Activated CD4-positive, alpha-beta T cell treated with anti-CD3 and anti-CD28 coated beads for 36 hours (primary cell): ENCODE data around the gene ADAMTS18. TPM values are rescaled to one million over a fixed set of nuclear protein-coding genes. Genes with fewer than 3 reads are reported as not detected.
A peak's percentile ranks its signal among the peaks of the same experiment; 100 is the strongest.

Experiments
- ATAC-seq: fragments of 200-7000 bp; cut with Tn5 transposase; one replicate; pipeline ENCODE4 v1.10.0; 2021; ENCODE audit warnings: mild to moderate bottlenecking, moderate library complexity
- CTCF ChIA-PET: fragments of 350-600 bp; sonication (Branson Sonifier 250); formaldehyde crosslinking; loops from one replicate; lab custom pipeline; 2021; ENCODE audit warnings: antibody characterized with exemption; lab: Charles Lee
- POLR2A ChIA-PET: fragments of 350-600 bp; sonication (Branson Sonifier 250); formaldehyde crosslinking; loops from one replicate; lab custom pipeline; 2021; ENCODE audit warnings: antibody characterized with exemption, inconsistent platforms; lab: Charles Lee
- DNase-seq: peaks from one replicate; pipeline ENCODE4 v3.0.0-alpha.2; 2020
- H3K27ac Mint-ChIP-seq: one replicate; pipeline ENCODE4 v1.8.0; 2021; ENCODE audit warnings: mixed read lengths
- H3K27me3 Mint-ChIP-seq: one replicate; pipeline ENCODE4 v1.8.0; 2021; ENCODE audit warnings: mixed read lengths
- H3K36me3 Mint-ChIP-seq: one replicate; pipeline ENCODE4 v1.8.0; 2021; ENCODE audit warnings: low read depth, mixed read lengths
- H3K4me1 Mint-ChIP-seq: one replicate; pipeline ENCODE4 v1.8.0; 2021; ENCODE audit warnings: mixed read lengths
- H3K4me3 Mint-ChIP-seq: one replicate; pipeline ENCODE4 v1.8.0; 2021; ENCODE audit warnings: mild to moderate bottlenecking, moderate library complexity, mixed read lengths
- H3K9me3 Mint-ChIP-seq: one replicate; pipeline ENCODE4 v1.8.0; 2021; ENCODE audit warnings: low read depth, mixed read lengths
- intact Hi-C, 2 experiments: fragments of 100-400 bp; cut with DNase I in 1 of 2; cut with micrococcal nuclease in 1 of 2; formaldehyde crosslinking; loops; one replicate each; pipeline versions ENCODE4 v1.14.2 to v1.15.1; 2022 to 2024; cut with DNase I, micrococcal nuclease
- total RNA-seq, 2 experiments: library from RNA; stranded (reverse); gene quantifications; one replicate each; pipeline ENCODE4 v1.2.3, GENCODE V29; 2021

Gene ADAMTS18
- total RNA-seq, 2 experiments from 2014 or later: not detected

- intact Hi-C loops: no loop called here
- Mint-ChIP-seq H3K36me3 (no peaks in the 10 kb centered on the region), H3K27ac (no peak overlapping the region), H3K4me1 (no peaks in the 10 kb centered on the region), H3K4me3 (no peak overlapping the region), H3K27me3 (peaks cover 12% of the 10 kb centered on the region), H3K9me3 (no peaks in the 10 kb centered on the region)
- ChIA-PET POLR2A (no interaction called here), CTCF (interaction anchor here (0.9 to 1.2 kb wide), 2 partner anchors 10 to 15 kb away, joined by 3 read pairs; no protein-coding TSS in a partner anchor)
- ATAC-seq: no peak
- no peak for DNase-seq
Measured at GRCh38 chr16:77386831-77387814, 47.7 kb downstream of the ADAMTS18 start.

GRCh38 chr16:77385481-77385880, 49.4 kb downstream of the ADAMTS18 start:
- no peaks in the 10 kb centered on the region for H3K9me3 Mint-ChIP-seq
- intact Hi-C loops: no loop called here
- ChIA-PET POLR2A (interaction anchor here (0.6 kb wide), 1 partner anchor 93 kb away, joined by 3 read pairs; no protein-coding TSS in a partner anchor), CTCF (interaction anchor here (0.6 kb wide), 1 partner anchor 136 kb away, joined by 3 read pairs; no protein-coding TSS in a partner anchor)
- no peak overlapping the region for H3K4me3 Mint-ChIP-seq
- ATAC-seq (no peak), DNase-seq (no peak)
- H3K4me1 Mint-ChIP-seq: no peaks in the 10 kb centered on the region
- no peaks in the 10 kb centered on the region for H3K36me3 Mint-ChIP-seq
- H3K27ac Mint-ChIP-seq: no peak overlapping the region
- peaks cover 12% of the 10 kb centered on the region for H3K27me3 Mint-ChIP-seq

- intact Hi-C loops: no loop called here
- H3K4me1 Mint-ChIP-seq: no peaks in the 10 kb centered on the region
- DNase-seq (no peak), ATAC-seq (no peak)
- ChIA-PET POLR2A (no interaction called here), CTCF (interaction anchor here (1.3 kb wide), 1 partner anchor 201 kb away, joined by 3 read pairs; no protein-coding TSS in a partner anchor)
- H3K27me3 Mint-ChIP-seq: peaks cover 11% of the 10 kb centered on the region
- no peaks in the 10 kb centered on the region for H3K36me3 Mint-ChIP-seq
- no peaks in the 10 kb centered on the region for H3K9me3 Mint-ChIP-seq
- H3K4me3 Mint-ChIP-seq: no peak overlapping the region
- H3K27ac Mint-ChIP-seq: no peak overlapping the region
Measured at GRCh38 chr16:77383606-77384187, 51.1 kb downstream of the ADAMTS18 start.

GRCh38 chr16:77376358-77376757, 58.5 kb downstream of the ADAMTS18 start:
- no peaks in the 10 kb centered on the region for H3K36me3 Mint-ChIP-seq
- no peaks in the 10 kb centered on the region for H3K9me3 Mint-ChIP-seq
- no peak overlapping the region for H3K27ac Mint-ChIP-seq
- ATAC-seq (no peak), DNase-seq (peak; percentile 15)
- peaks cover 9% of the 10 kb centered on the region for H3K27me3 Mint-ChIP-seq
- H3K4me1 Mint-ChIP-seq: no peaks in the 10 kb centered on the region
- CTCF ChIA-PET: interaction anchor here (0.7 to 1.1 kb wide), 3 partner anchors 10 to 762 kb away, joined by 3 to 4 read pairs (median 3); no protein-coding TSS in a partner anchor
- H3K4me3 Mint-ChIP-seq: no peak overlapping the region
- POLR2A ChIA-PET: no interaction called here
- intact Hi-C loops: loop anchor here (1.0 to 2.0 kb wide), 2 partner anchors 140 to 208 kb away; no protein-coding TSS in a partner anchor

- no peak overlapping the region for H3K27ac Mint-ChIP-seq
- H3K4me3 Mint-ChIP-seq: no peak overlapping the region
- intact Hi-C loops: no loop called here
- ChIA-PET POLR2A (no interaction called here), CTCF (no interaction called here)
- no peak for DNase-seq
- H3K36me3 Mint-ChIP-seq: no peaks in the 10 kb centered on the region
- no peaks in the 10 kb centered on the region for H3K4me1 Mint-ChIP-seq
- H3K9me3 Mint-ChIP-seq: no peaks in the 10 kb centered on the region
- H3K27me3 Mint-ChIP-seq: peaks cover 9% of the 10 kb centered on the region
- no peak for ATAC-seq
Measured at GRCh38 chr16:77375396-77375795, 59.4 kb downstream of the ADAMTS18 start.

- ATAC-seq (no peak), DNase-seq (no peak)
- ChIA-PET POLR2A (no interaction called here), CTCF (no interaction called here)
- no peaks in the 10 kb centered on the region for H3K4me1 Mint-ChIP-seq
- H3K4me3 Mint-ChIP-seq: no peak overlapping the region
- intact Hi-C loops: no loop called here
- no peaks in the 10 kb centered on the region for H3K9me3 Mint-ChIP-seq
- H3K27ac Mint-ChIP-seq: no peak overlapping the region
- no peaks in the 10 kb centered on the region for H3K36me3 Mint-ChIP-seq
- H3K27me3 Mint-ChIP-seq: peaks cover 11% of the 10 kb centered on the region
Measured at GRCh38 chr16:77374384-77374783, 60.5 kb downstream of the ADAMTS18 start.

GRCh38 chr16:77373726-77374125, 61.1 kb downstream of the ADAMTS18 start:
- ATAC-seq: no peak
- Mint-ChIP-seq H3K27ac (no peak overlapping the region), H3K9me3 (no peaks in the 10 kb centered on the region), H3K36me3 (no peaks in the 10 kb centered on the region), H3K4me1 (no peaks in the 10 kb centered on the region), H3K4me3 (no peak overlapping the region), H3K27me3 (peaks cover 11% of the 10 kb centered on the region)
- intact Hi-C loops: no loop called here
- ChIA-PET CTCF (no interaction called here), POLR2A (no interaction called here)
- no peak for DNase-seq

- POLR2A ChIA-PET: no interaction called here
Measured at GRCh38 chr16:77364770-77365169, 70.1 kb downstream of the ADAMTS18 start.

GRCh38 chr16:77359065-77359502, 75.8 kb downstream of the ADAMTS18 start:
- POLR2A ChIA-PET: no interaction called here
- Mint-ChIP-seq H3K4me1 (no peaks in the 10 kb centered on the region), H3K4me3 (no peak overlapping the region), H3K36me3 (no peaks in the 10 kb centered on the region), H3K27ac (no peak overlapping the region), H3K9me3 (no peaks in the 10 kb centered on the region), H3K27me3 (peaks cover 4% of the 10 kb centered on the region)
- no peak for DNase-seq
- CTCF ChIA-PET: interaction anchor here (0.8 kb wide), 1 partner anchor 9 kb away, joined by 3 read pairs; no protein-coding TSS in a partner anchor
- ATAC-seq: no peak
- intact Hi-C loops: no loop called here

More at GRCh38 chr16:77364770-77365169, 70.1 kb downstream of the ADAMTS18 start:
- intact Hi-C loops: no loop called here
- H3K27ac Mint-ChIP-seq: no peak overlapping the region
- DNase-seq: no peak
- H3K9me3 Mint-ChIP-seq: no peaks in the 10 kb centered on the region
- ATAC-seq: no peak
- no peaks in the 10 kb centered on the region for H3K4me1 Mint-ChIP-seq
- H3K4me3 Mint-ChIP-seq: no peak overlapping the region
- peaks cover 5% of the 10 kb centered on the region for H3K27me3 Mint-ChIP-seq
- H3K36me3 Mint-ChIP-seq: no peaks in the 10 kb centered on the region
- CTCF ChIA-PET: interaction anchor here (1.0 kb wide), 2 partner anchors 9 to 128 kb away, joined by 3 to 4 read pairs; no protein-coding TSS in a partner anchor

- Mint-ChIP-seq H3K27me3 (peaks cover 8% of the 10 kb centered on the region), H3K4me3 (no peak overlapping the region), H3K27ac (no peak overlapping the region), H3K4me1 (no peaks in the 10 kb centered on the region), H3K9me3 (no peaks in the 10 kb centered on the region), H3K36me3 (no peaks in the 10 kb centered on the region)
- DNase-seq: no peak
- intact Hi-C loops: no loop called here
- ChIA-PET POLR2A (no interaction called here), CTCF (no interaction called here)
- ATAC-seq: no peak
Measured at GRCh38 chr16:77353587-77354263, 81.1 kb downstream of the ADAMTS18 start.

- Mint-ChIP-seq H3K4me1 (no peaks in the 10 kb centered on the region), H3K36me3 (no peaks in the 10 kb centered on the region), H3K9me3 (no peaks in the 10 kb centered on the region), H3K4me3 (no peak overlapping the region), H3K27me3 (peaks cover 14% of the 10 kb centered on the region), H3K27ac (no peak overlapping the region)
- ATAC-seq (peak; percentile 53), DNase-seq (peak; percentile 14)
- CTCF ChIA-PET: interaction anchor here (0.7 kb wide), 1 partner anchor 57 kb away, joined by 3 read pairs; no protein-coding TSS in a partner anchor
- intact Hi-C loops: loop anchor here in 1 of 2 experiments (1.0 kb wide), 1 partner anchor 36 kb away; no protein-coding TSS in a partner anchor
- POLR2A ChIA-PET: no interaction called here
Measured at GRCh38 chr16:77344341-77344740, 90.5 kb downstream of the ADAMTS18 start.
